Hematopoietic multipotent progenitor cell treated with erythropoietin and hydrocortisone succinate and interleukin-3 and kit ligand, for 6 days (in vitro differentiated cells): ENCODE data around the gene STPG3.

Source experiments
- DNase-seq: peaks from one replicate; pipeline ENCODE4 v3.0.0-alpha.2; 2015

Gene STPG3

GRCh38 chr9:137222190-137223077 is 28.7 kb upstream of the STPG3 start, which contains the start of gene RNF208:
RNF208 (minus strand) TSS chr9:137222240; CDS start chr9:137221212, 1,028 bp downstream.
- no peak for DNase-seq

- peak; percentile 99 for DNase-seq
These were observed 27.8 kb upstream of the STPG3 start for GRCh38 chr9:137223078-137223970.

GRCh38 chr9:137224830-137225694 is 26.0 kb upstream of the STPG3 start, which contains the start of gene CYSRT1:
CYSRT1 (plus strand) TSS chr9:137225174; CDS start chr9:137225622, 448 bp downstream.
- DNase-seq: peak; percentile 31

GRCh38 chr9:137225699-137226331 is 25.3 kb upstream of the STPG3 start:
- DNase-seq: no peak

GRCh38 chr9:137226338-137227053 is 24.6 kb upstream of the STPG3 start:
- no peak for DNase-seq

GRCh38 chr9:137227054-137227852 is 23.8 kb upstream of the STPG3 start, which contains the start of gene RNF224:
RNF224 (plus strand) TSS chr9:137227502; CDS start chr9:137228336, 834 bp downstream.
- peak; percentile 93 for DNase-seq

- DNase-seq: peak; percentile 35
These were observed 23.1 kb upstream of the STPG3 start for GRCh38 chr9:137227853-137228505.

GRCh38 chr9:137228506-137228967 is 22.5 kb upstream of the STPG3 start:
- DNase-seq: no peak

- DNase-seq: no peak
These were observed 21.9 kb upstream of the STPG3 start for GRCh38 chr9:137228968-137229896.

- no peak for DNase-seq
These were observed 21.0 kb upstream of the STPG3 start for GRCh38 chr9:137229903-137230704.

GRCh38 chr9:137230705-137231371 is 20.2 kb upstream of the STPG3 start, which contains the start of gene SLC34A3:
SLC34A3 (plus strand) TSS chr9:137230901; CDS start chr9:137231703, 802 bp downstream.
- DNase-seq: no peak

GRCh38 chr9:137231372-137232039 is 19.6 kb upstream of the STPG3 start:
- DNase-seq: no peak

GRCh38 chr9:137232101-137232500 is 19.0 kb upstream of the STPG3 start:
- no peak for DNase-seq

- DNase-seq: no peak
These were observed 18.6 kb upstream of the STPG3 start for GRCh38 chr9:137232510-137232909.

GRCh38 chr9:137233143-137233980 is 17.7 kb upstream of the STPG3 start:
- DNase-seq: no peak
